IMR-90 (cell line): ENCODE results near the gene CCDC134. TPM values are rescaled to one million over a fixed set of nuclear protein-coding genes. Genes with fewer than 3 reads are reported as not detected.

Experiments used
- ATAC-seq: fragments of 200-7000 bp; cut with Tn5 transposase; 2 replicates; pipeline ENCODE4 v1.9.1; 2020; ENCODE audit warnings: low read depth, mild to moderate bottlenecking, moderate library complexity
- BruUV-seq: library from RNA; stranded (reverse); fragments of 400-500 nt; replicated peaks from 2 replicates; lab custom pipeline; 2021; lab: Mats Ljungman, UMichigan
- CTCF ChIA-PET: fragments of 300-600 bp; formaldehyde crosslinking; extraction: SDS; loops from one replicate; lab custom pipeline; 2021; ENCODE audit warnings: antibody characterized with exemption; lab: Yijun Ruan, JAX
- POLR2A ChIA-PET: fragments of 300-600 bp; sonication (Branson Sonifier 250); formaldehyde crosslinking; loops from one replicate; lab custom pipeline; 2022; ENCODE audit warnings: antibody characterized with exemption; ENCODE audit not compliant: unreplicated experiment; lab: Charles Lee
- DNase-seq: peaks from one replicate; pipeline ENCODE4 v3.0.0; 2013
- H2AFZ ChIP-seq: replicated peaks from 2 replicates; pipeline ENCODE3; 2013; ENCODE audit warnings: low read length, mild to moderate bottlenecking; ENCODE audit not compliant: poor library complexity
- H2AK5ac ChIP-seq: 2 replicates; pipeline ENCODE4 v1.6.1; 2013; ENCODE audit warnings: low read depth, low read length, inconsistent platforms
- H2AK9ac ChIP-seq: replicated peaks from 2 replicates; pipeline ENCODE3; 2013; ENCODE audit warnings: mild to moderate bottlenecking, low read depth, low read length, moderate library complexity; ENCODE audit not compliant: poor library complexity
- H2BK120ac ChIP-seq: 2 replicates; pipeline ENCODE4 v1.6.1; 2013; ENCODE audit warnings: low read depth, low read length, inconsistent platforms
- H2BK15ac ChIP-seq: 3 replicates; pipeline ENCODE4 v1.6.1; 2013; ENCODE audit warnings: low read depth, low read length, inconsistent platforms
- H2BK20ac ChIP-seq: 2 replicates; pipeline ENCODE4 v1.6.1; 2013; ENCODE audit warnings: low read depth, mild to moderate bottlenecking, inconsistent platforms, low read length, moderate library complexity
- H2BK5ac ChIP-seq: 2 replicates; pipeline ENCODE4 v1.6.1; 2013; ENCODE audit warnings: mild to moderate bottlenecking, low read depth, low read length, inconsistent platforms; ENCODE audit not compliant: poor library complexity, severe bottlenecking
- H3K14ac ChIP-seq: replicated peaks from 2 replicates; pipeline ENCODE4 v1.6.1; 2013; ENCODE audit warnings: low read depth, low read length, inconsistent platforms
- H3K18ac ChIP-seq: 2 replicates; pipeline ENCODE4 v1.6.1; 2013; ENCODE audit warnings: low read depth, low read length, control low read depth
- H3K23ac ChIP-seq: 2 replicates; pipeline ENCODE4 v1.6.1; 2013; ENCODE audit warnings: low read depth, low read length, inconsistent platforms
- H3K27ac ChIP-seq: 2 replicates; pipeline ENCODE4 v1.5.1; 2013; ENCODE audit warnings: mild to moderate bottlenecking, control low read depth, low read length; ENCODE audit not compliant: insufficient read depth
- H3K27me3 ChIP-seq: 2 replicates; pipeline ENCODE4 v1.6.1; 2013; ENCODE audit warnings: low read length; ENCODE audit not compliant: control insufficient read depth, insufficient read depth
- H3K36me3 ChIP-seq: 2 replicates; pipeline ENCODE4 v1.6.1; 2013; ENCODE audit warnings: low read length, mixed read lengths; ENCODE audit not compliant: control insufficient read depth, insufficient read depth
- H3K4ac ChIP-seq: 2 replicates; pipeline ENCODE4 v1.6.1; 2013; ENCODE audit warnings: low read depth, low read length, inconsistent platforms
- H3K4me1 ChIP-seq: 2 replicates; pipeline ENCODE4 v1.6.1; 2013; ENCODE audit warnings: low read length, mixed read lengths; ENCODE audit not compliant: control insufficient read depth, insufficient read depth
- H3K4me2 ChIP-seq: 2 replicates; pipeline ENCODE4 v1.6.1; 2013; ENCODE audit warnings: low read depth, mild to moderate bottlenecking, control low read depth, low read length, moderate library complexity
- H3K4me3 ChIP-seq: 2 replicates; pipeline ENCODE4 v1.5.1; 2013; ENCODE audit warnings: low read depth, mild to moderate bottlenecking, control low read depth, low read length, moderate library complexity; ENCODE audit not compliant: insufficient read depth
- H3K56ac ChIP-seq: 2 replicates; pipeline ENCODE4 v1.6.1; 2013; ENCODE audit warnings: low read length, inconsistent platforms; ENCODE audit not compliant: insufficient read depth; ENCODE audit errors: extremely low read depth
- H3K79me1 ChIP-seq, 2 experiments: 2 replicates each; pipeline ENCODE4 v1.6.1; 2013; ENCODE audit warnings: low read length in 2 of 2, inconsistent platforms in 1 of 2, low read depth in 1 of 2
- H3K9ac ChIP-seq: 2 replicates; pipeline ENCODE4 v1.6.1; 2013; ENCODE audit warnings: low read depth, low read length, control low read depth
- H3K9me1 ChIP-seq: 2 replicates; pipeline ENCODE4 v1.6.1; 2013; ENCODE audit warnings: low read length, inconsistent platforms; ENCODE audit not compliant: insufficient read depth
- H3K9me3 ChIP-seq: 2 replicates; pipeline ENCODE4 v1.6.1; 2013; ENCODE audit warnings: low read length; ENCODE audit not compliant: control insufficient read depth, insufficient read depth
- H4K20me1 ChIP-seq: 2 replicates; pipeline ENCODE4 v1.6.1; 2013; ENCODE audit warnings: low read length, inconsistent platforms; ENCODE audit not compliant: insufficient read depth
- H4K5ac ChIP-seq: 2 replicates; pipeline ENCODE4 v1.6.1; 2013; ENCODE audit warnings: mild to moderate bottlenecking, low read depth, low read length, control low read depth
- H4K8ac ChIP-seq, 2 experiments: 2 replicates each; pipeline ENCODE4 v1.6.1; 2013; ENCODE audit warnings: low read depth in 2 of 2, low read length in 2 of 2, control low read depth in 1 of 2, inconsistent platforms in 1 of 2
- H4K91ac ChIP-seq: 2 replicates; pipeline ENCODE4 v1.6.1; 2013; ENCODE audit warnings: low read depth, low read length, inconsistent platforms; ENCODE audit not compliant: insufficient read depth
- CEBPB ChIP-seq: IDR thresholded peaks from 2 replicates; pipeline ENCODE4 v1.6.1; 2012; ENCODE audit warnings: low read depth, low read length, improper control_type of control experiment
- CHD1 ChIP-seq: IDR thresholded peaks from 2 replicates; pipeline ENCODE4 v1.6.1; 2012; ENCODE audit warnings: low read depth, low read length, improper control_type of control experiment
- FOS ChIP-seq: fragments of 150-350 bp; IDR thresholded peaks from 2 replicates; pipeline ENCODE4 v1.6.1; 2016; ENCODE audit warnings: low read depth, low read length
- MAZ ChIP-seq: IDR thresholded peaks from 2 replicates; pipeline ENCODE4 v1.6.1; 2012; ENCODE audit warnings: low read depth, mild to moderate bottlenecking, low read length, improper control_type of control experiment, moderate library complexity, borderline replicate concordance
- MXI1 ChIP-seq: IDR thresholded peaks from 2 replicates; pipeline ENCODE4 v1.6.1; 2012; ENCODE audit warnings: low read depth, mild to moderate bottlenecking, low read length, moderate library complexity, borderline replicate concordance
- WGBS, 2 experiments: methylation state at CpG; one replicate each; pipeline versions ENCODE4 v1.1.5 to v1.1.7; 2013; ENCODE audit warnings: missing lambda C conversion rate in 2 of 2; ENCODE audit not compliant: insufficient read length in 1 of 2; ENCODE audit errors: extremely low coverage in 2 of 2; 5-methylcytosine and 5-hydroxymethylcytosine counted together
- dilution Hi-C: fragments of 300-500 bp; cut with HindIII; formaldehyde crosslinking; loops from one replicate; pipeline ENCODE4 v1.14.3; 2018; ENCODE audit warnings: low sequenced_read_pairs; ENCODE audit not compliant: unreplicated experiment
- in situ Hi-C: fragments of 300-500 bp; cut with MboI; formaldehyde crosslinking; loops from 3 replicates; pipeline ENCODE4 v1.14.3; 2019; ENCODE audit warnings: low sequenced_read_pairs, inconsistent platforms, mixed read lengths
- intact Hi-C: fragments of 100-400 bp; cut with micrococcal nuclease; formaldehyde crosslinking; loops from 2 replicates; pipeline ENCODE4 v1.10.0; 2022
- polyA plus RNA-seq, 3 experiments: library from polyadenylated mRNA; depleted of rRNA; stranded (reverse); fragments of >200 nt; gene quantifications; 2 replicates each; pipeline ENCODE4 v1.2.3, GENCODE V29; 2012; ENCODE audit warnings: low replicate concordance in 1 of 3
- total RNA-seq: library from RNA; depleted of rRNA; stranded (reverse); fragments of >200 nt; gene quantifications from 2 replicates; pipeline ENCODE4 v1.2.3, GENCODE V29; 2012
- TF ChIP-seq, protein P1 (sequence below): fragments of 150-350 bp; IDR thresholded peaks from 2 replicates; pipeline ENCODE4 v1.6.1; 2017; ENCODE audit warnings: mild to moderate bottlenecking, antibody characterized with exemption, low read length, low read depth

CCDC134 gene
- total and polyA plus RNA-seq, 2 of the 4 experiments (the other 2 are of a cell fraction): 5.1 to 7.0 TPM

- no peak overlapping the region for H3K9ac ChIP-seq
- H2BK15ac ChIP-seq: no peak overlapping the region
- no peak overlapping the region for H3K56ac ChIP-seq
- H3K36me3 ChIP-seq: peaks cover 6% of the 10 kb centered on the region
- no peak for DNase-seq
- H4K8ac ChIP-seq: no peak overlapping the region
- no peak overlapping the region for H2AK5ac ChIP-seq
- no peak overlapping the region for H2BK120ac ChIP-seq
- H3K79me1 ChIP-seq: peaks cover 30 to 81% of the 10 kb centered on the region in 2 experiments; a peak in 3 of 4 replicates
- H3K14ac ChIP-seq: no peak overlapping the region
- no peak overlapping the region for H2BK5ac ChIP-seq
- no peak overlapping the region for H3K4me2 ChIP-seq
- no peak overlapping the region for H3K4ac ChIP-seq
- H2AFZ ChIP-seq: no peak overlapping the region
- H3K27ac ChIP-seq: no peak overlapping the region
- H3K27me3 ChIP-seq: no peaks in the 10 kb centered on the region
- no peak overlapping the region for H4K5ac ChIP-seq
- dilution Hi-C loops (no loop called here), in situ Hi-C loops (no loop called here), intact Hi-C loops (no loop called here)
- H3K18ac ChIP-seq: no peak overlapping the region
- POLR2A ChIA-PET: interaction anchor here (0.6 kb wide), 1 partner anchor 51 kb away, joined by 3 read pairs; no protein-coding TSS in a partner anchor
- TF ChIP-seq, protein P1, sequence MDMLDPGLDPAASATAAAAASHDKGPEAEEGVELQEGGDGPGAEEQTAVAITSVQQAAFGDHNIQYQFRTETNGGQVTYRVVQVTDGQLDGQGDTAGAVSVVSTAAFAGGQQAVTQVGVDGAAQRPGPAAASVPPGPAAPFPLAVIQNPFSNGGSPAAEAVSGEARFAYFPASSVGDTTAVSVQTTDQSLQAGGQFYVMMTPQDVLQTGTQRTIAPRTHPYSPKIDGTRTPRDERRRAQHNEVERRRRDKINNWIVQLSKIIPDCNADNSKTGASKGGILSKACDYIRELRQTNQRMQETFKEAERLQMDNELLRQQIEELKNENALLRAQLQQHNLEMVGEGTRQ: no peak
- TF ChIP-seq CEBPB: no peak
- TF ChIP-seq FOS: no peak
- TF ChIP-seq MAZ: no peak
- TF ChIP-seq CHD1: no peak
- TF ChIP-seq MXI1: no peak
- peaks cover 11% of the 10 kb centered on the region for H3K9me1 ChIP-seq
- no peak overlapping the region for H3K23ac ChIP-seq
- peaks cover 55% of the 10 kb centered on the region for H4K20me1 ChIP-seq
- BruUV-seq: no TSS peak
- no peak overlapping the region for H3K4me3 ChIP-seq
- CTCF ChIA-PET: no interaction called here
- no peak for ATAC-seq
- no peaks in the 10 kb centered on the region for H3K9me3 ChIP-seq
- H3K4me1 ChIP-seq: no peaks in the 10 kb centered on the region
- no peak overlapping the region for H4K91ac ChIP-seq
- no peak overlapping the region for H2BK20ac ChIP-seq
- no peak overlapping the region for H2AK9ac ChIP-seq
- no CpG with 5 or more reads among the region's 5 CpGs for WGBS, 2 experiments
These were observed 39.7 kb downstream of the CCDC134 start for GRCh38 chr22:41840216-41840615.
